IMR-90 (cell line): ENCODE results near the gene GNAO1. TPM values are rescaled to one million over a fixed set of nuclear protein-coding genes. Genes with fewer than 3 reads are reported as not detected.

Experiments
- ATAC-seq: fragments of 200-7000 bp; cut with Tn5 transposase; 2 replicates; pipeline ENCODE4 v1.9.1; 2020; ENCODE audit warnings: low read depth, mild to moderate bottlenecking, moderate library complexity
- BruUV-seq: library from RNA; stranded (reverse); fragments of 400-500 nt; replicated peaks from 2 replicates; lab custom pipeline; 2021; lab: Mats Ljungman, UMichigan
- CTCF ChIA-PET: fragments of 300-600 bp; formaldehyde crosslinking; extraction: SDS; loops from one replicate; lab custom pipeline; 2021; ENCODE audit warnings: antibody characterized with exemption; lab: Yijun Ruan, JAX
- POLR2A ChIA-PET: fragments of 300-600 bp; sonication (Branson Sonifier 250); formaldehyde crosslinking; loops from one replicate; lab custom pipeline; 2022; ENCODE audit warnings: antibody characterized with exemption; ENCODE audit not compliant: unreplicated experiment; lab: Charles Lee
- DNase-seq: peaks from one replicate; pipeline ENCODE4 v3.0.0; 2013
- H2AFZ ChIP-seq: replicated peaks from 2 replicates; pipeline ENCODE3; 2013; ENCODE audit warnings: low read length, mild to moderate bottlenecking; ENCODE audit not compliant: poor library complexity
- H2AK5ac ChIP-seq: 2 replicates; pipeline ENCODE4 v1.6.1; 2013; ENCODE audit warnings: low read depth, low read length, inconsistent platforms
- H2AK9ac ChIP-seq: replicated peaks from 2 replicates; pipeline ENCODE3; 2013; ENCODE audit warnings: mild to moderate bottlenecking, low read depth, low read length, moderate library complexity; ENCODE audit not compliant: poor library complexity
- H2BK120ac ChIP-seq: 2 replicates; pipeline ENCODE4 v1.6.1; 2013; ENCODE audit warnings: low read depth, low read length, inconsistent platforms
- H2BK15ac ChIP-seq: 3 replicates; pipeline ENCODE4 v1.6.1; 2013; ENCODE audit warnings: low read depth, low read length, inconsistent platforms
- H2BK20ac ChIP-seq: 2 replicates; pipeline ENCODE4 v1.6.1; 2013; ENCODE audit warnings: low read depth, mild to moderate bottlenecking, inconsistent platforms, low read length, moderate library complexity
- H2BK5ac ChIP-seq: 2 replicates; pipeline ENCODE4 v1.6.1; 2013; ENCODE audit warnings: mild to moderate bottlenecking, low read depth, low read length, inconsistent platforms; ENCODE audit not compliant: poor library complexity, severe bottlenecking
- H3K14ac ChIP-seq: replicated peaks from 2 replicates; pipeline ENCODE4 v1.6.1; 2013; ENCODE audit warnings: low read depth, low read length, inconsistent platforms
- H3K18ac ChIP-seq: 2 replicates; pipeline ENCODE4 v1.6.1; 2013; ENCODE audit warnings: low read depth, low read length, control low read depth
- H3K23ac ChIP-seq: 2 replicates; pipeline ENCODE4 v1.6.1; 2013; ENCODE audit warnings: low read depth, low read length, inconsistent platforms
- H3K27ac ChIP-seq: 2 replicates; pipeline ENCODE4 v1.5.1; 2013; ENCODE audit warnings: mild to moderate bottlenecking, control low read depth, low read length; ENCODE audit not compliant: insufficient read depth
- H3K27me3 ChIP-seq: 2 replicates; pipeline ENCODE4 v1.6.1; 2013; ENCODE audit warnings: low read length; ENCODE audit not compliant: control insufficient read depth, insufficient read depth
- H3K36me3 ChIP-seq: 2 replicates; pipeline ENCODE4 v1.6.1; 2013; ENCODE audit warnings: low read length, mixed read lengths; ENCODE audit not compliant: control insufficient read depth, insufficient read depth
- H3K4ac ChIP-seq: 2 replicates; pipeline ENCODE4 v1.6.1; 2013; ENCODE audit warnings: low read depth, low read length, inconsistent platforms
- H3K4me1 ChIP-seq: 2 replicates; pipeline ENCODE4 v1.6.1; 2013; ENCODE audit warnings: low read length, mixed read lengths; ENCODE audit not compliant: control insufficient read depth, insufficient read depth
- H3K4me2 ChIP-seq: 2 replicates; pipeline ENCODE4 v1.6.1; 2013; ENCODE audit warnings: low read depth, mild to moderate bottlenecking, control low read depth, low read length, moderate library complexity
- H3K4me3 ChIP-seq: 2 replicates; pipeline ENCODE4 v1.5.1; 2013; ENCODE audit warnings: low read depth, mild to moderate bottlenecking, control low read depth, low read length, moderate library complexity; ENCODE audit not compliant: insufficient read depth
- H3K56ac ChIP-seq: 2 replicates; pipeline ENCODE4 v1.6.1; 2013; ENCODE audit warnings: low read length, inconsistent platforms; ENCODE audit not compliant: insufficient read depth; ENCODE audit errors: extremely low read depth
- H3K79me1 ChIP-seq, 2 experiments: 2 replicates each; pipeline ENCODE4 v1.6.1; 2013; ENCODE audit warnings: low read length in 2 of 2, inconsistent platforms in 1 of 2, low read depth in 1 of 2
- H3K9ac ChIP-seq: 2 replicates; pipeline ENCODE4 v1.6.1; 2013; ENCODE audit warnings: low read depth, low read length, control low read depth
- H3K9me1 ChIP-seq: 2 replicates; pipeline ENCODE4 v1.6.1; 2013; ENCODE audit warnings: low read length, inconsistent platforms; ENCODE audit not compliant: insufficient read depth
- H3K9me3 ChIP-seq: 2 replicates; pipeline ENCODE4 v1.6.1; 2013; ENCODE audit warnings: low read length; ENCODE audit not compliant: control insufficient read depth, insufficient read depth
- H4K20me1 ChIP-seq: 2 replicates; pipeline ENCODE4 v1.6.1; 2013; ENCODE audit warnings: low read length, inconsistent platforms; ENCODE audit not compliant: insufficient read depth
- H4K5ac ChIP-seq: 2 replicates; pipeline ENCODE4 v1.6.1; 2013; ENCODE audit warnings: mild to moderate bottlenecking, low read depth, low read length, control low read depth
- H4K8ac ChIP-seq, 2 experiments: 2 replicates each; pipeline ENCODE4 v1.6.1; 2013; ENCODE audit warnings: low read depth in 2 of 2, low read length in 2 of 2, control low read depth in 1 of 2, inconsistent platforms in 1 of 2
- H4K91ac ChIP-seq: 2 replicates; pipeline ENCODE4 v1.6.1; 2013; ENCODE audit warnings: low read depth, low read length, inconsistent platforms; ENCODE audit not compliant: insufficient read depth
- BHLHE40 ChIP-seq: fragments of 150-350 bp; IDR thresholded peaks from 2 replicates; pipeline ENCODE4 v1.6.1; 2016; ENCODE audit warnings: mild to moderate bottlenecking, low read depth, low read length
- CEBPB ChIP-seq: IDR thresholded peaks from 2 replicates; pipeline ENCODE4 v1.6.1; 2012; ENCODE audit warnings: low read depth, low read length, improper control_type of control experiment
- CHD1 ChIP-seq: IDR thresholded peaks from 2 replicates; pipeline ENCODE4 v1.6.1; 2012; ENCODE audit warnings: low read depth, low read length, improper control_type of control experiment
- FOS ChIP-seq: fragments of 150-350 bp; IDR thresholded peaks from 2 replicates; pipeline ENCODE4 v1.6.1; 2016; ENCODE audit warnings: low read depth, low read length
- MAFK ChIP-seq: IDR thresholded peaks from 2 replicates; pipeline ENCODE4 v1.6.1; 2012; ENCODE audit warnings: low read depth, low read length, improper control_type of control experiment
- MAZ ChIP-seq: IDR thresholded peaks from 2 replicates; pipeline ENCODE4 v1.6.1; 2012; ENCODE audit warnings: low read depth, mild to moderate bottlenecking, low read length, improper control_type of control experiment, moderate library complexity, borderline replicate concordance
- RAD21 ChIP-seq: IDR thresholded peaks from 2 replicates; pipeline ENCODE4 v1.6.1; 2012; ENCODE audit warnings: low read length, improper control_type of control experiment
- SMC3 ChIP-seq: fragments of 150-350 bp; IDR thresholded peaks from 2 replicates; pipeline ENCODE4 v1.6.1; 2016; ENCODE audit warnings: low read depth, mild to moderate bottlenecking, antibody characterized with exemption, low read length, moderate library complexity
- whole genome bisulfite sequencing, 2 experiments: methylation state at CpG; one replicate each; pipeline versions ENCODE4 v1.1.5 to v1.1.7; 2013; ENCODE audit warnings: missing lambda C conversion rate in 2 of 2; ENCODE audit not compliant: insufficient read length in 1 of 2; ENCODE audit errors: extremely low coverage in 2 of 2; 5-methylcytosine and 5-hydroxymethylcytosine counted together
- dilution Hi-C: fragments of 300-500 bp; cut with HindIII; formaldehyde crosslinking; loops from one replicate; pipeline ENCODE4 v1.14.3; 2018; ENCODE audit warnings: low sequenced_read_pairs; ENCODE audit not compliant: unreplicated experiment
- in situ Hi-C: fragments of 300-500 bp; cut with MboI; formaldehyde crosslinking; loops from 3 replicates; pipeline ENCODE4 v1.14.3; 2019; ENCODE audit warnings: low sequenced_read_pairs, inconsistent platforms, mixed read lengths
- intact Hi-C: fragments of 100-400 bp; cut with micrococcal nuclease; formaldehyde crosslinking; loops from 2 replicates; pipeline ENCODE4 v1.10.0; 2022
- polyA plus RNA-seq, 3 experiments: library from polyadenylated mRNA; depleted of rRNA; stranded (reverse); fragments of >200 nt; gene quantifications; 2 replicates each; pipeline ENCODE4 v1.2.3, GENCODE V29; 2012; ENCODE audit warnings: low replicate concordance in 1 of 3
- total RNA-seq: library from RNA; depleted of rRNA; stranded (reverse); fragments of >200 nt; gene quantifications from 2 replicates; pipeline ENCODE4 v1.2.3, GENCODE V29; 2012

The GNAO1 gene
- total and polyA plus RNA-seq, 2 of the 4 experiments (the other 2 are of a cell fraction) = under 0.01 to 0.07 TPM

DNA sequence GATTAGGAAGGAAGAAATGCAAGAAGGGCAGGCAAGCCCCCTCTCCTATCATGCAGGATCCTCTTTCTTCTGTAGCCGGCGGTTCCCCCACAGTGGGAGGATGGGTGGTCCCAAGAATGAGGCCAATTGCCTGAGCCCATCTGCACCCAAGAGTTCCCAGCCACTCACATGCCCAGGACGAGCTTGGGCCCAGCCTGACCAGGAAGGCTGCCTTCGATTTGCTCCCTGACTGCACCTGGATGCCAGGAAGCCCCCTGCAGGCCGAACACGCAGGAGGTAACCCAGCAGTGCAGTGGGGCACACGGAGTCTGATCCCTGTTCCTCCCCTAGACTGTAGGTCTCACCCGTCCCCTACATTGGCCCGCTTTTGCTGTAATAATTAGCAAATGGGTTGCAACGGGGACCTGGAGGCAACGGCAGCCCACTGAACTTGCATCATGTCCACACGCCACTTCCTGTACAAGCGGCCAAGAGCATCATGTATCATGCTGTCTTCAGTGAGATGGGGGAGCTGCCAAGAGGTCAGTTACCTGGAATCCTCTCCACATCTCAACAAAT is 166.6 kb downstream of the GNAO1 start (continued):
- TF ChIP-seq RAD21 = no peak

DNA sequence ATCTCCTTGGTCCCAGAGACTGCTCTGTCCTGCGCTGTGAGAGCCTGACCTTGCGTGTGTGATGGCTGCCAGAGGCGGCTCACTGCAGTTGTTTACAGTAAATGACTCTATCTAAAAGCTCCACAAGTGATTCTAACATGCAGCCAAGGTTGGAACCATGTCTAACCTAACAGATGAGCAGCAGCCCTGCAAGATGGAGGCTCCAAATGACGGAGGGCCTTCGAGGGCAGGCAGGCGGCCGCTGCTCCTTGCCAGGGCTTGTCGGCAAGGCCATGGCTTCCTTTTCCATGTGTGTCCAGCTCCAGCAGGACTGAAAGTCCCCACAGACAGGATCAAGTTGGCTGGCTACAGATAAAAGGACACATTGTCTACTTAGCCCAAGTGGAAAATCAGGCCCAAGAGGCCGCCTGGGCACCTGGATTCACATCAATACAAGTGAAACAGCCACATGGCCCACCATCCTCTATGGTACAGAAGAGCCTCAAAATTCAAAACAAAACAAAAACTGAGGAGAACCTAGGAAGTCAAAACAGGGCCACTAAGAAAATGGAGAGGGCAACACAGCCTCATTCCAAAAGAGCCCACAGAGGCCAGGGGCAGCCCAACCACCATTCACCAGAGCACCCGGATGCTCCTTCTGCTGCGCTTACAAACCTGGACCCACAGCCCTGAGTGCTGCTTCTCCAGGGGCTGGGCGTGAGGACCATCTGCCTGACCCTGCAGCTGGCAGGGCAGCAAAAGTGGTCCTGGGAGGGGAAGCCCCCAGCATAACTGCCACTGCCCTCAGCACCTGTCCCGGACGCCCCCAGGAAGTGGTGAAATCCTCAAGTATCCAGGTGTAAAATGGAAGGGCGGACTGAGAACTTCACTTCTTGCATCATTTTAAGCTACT is 169.1 kb downstream of the GNAO1 start:
- dilution Hi-C loops (no loop called here), in situ Hi-C loops (loop anchor here (25.0 kb wide), 1 partner anchor 873 kb away; the partner anchor contains the start of gene MMP2), intact Hi-C loops (no loop called here)
- CTCF ChIA-PET = no interaction called here
- Histone ChIP-seq H4K20me1 (no peaks in the 10 kb centered on the region), H4K8ac (no peak overlapping the region), H2AFZ (no peak overlapping the region), H4K5ac (no peak overlapping the region), H3K27ac (no peak overlapping the region), H3K14ac (no peak overlapping the region), H2BK5ac (no peak overlapping the region), H3K9me3 (no peaks in the 10 kb centered on the region), H3K27me3 (no peaks in the 10 kb centered on the region), H2AK9ac (no peak overlapping the region), H2AK5ac (no peak overlapping the region), H3K56ac (no peak overlapping the region), H3K23ac (no peak overlapping the region), H4K91ac (no peak overlapping the region), H2BK20ac (no peak overlapping the region), H3K9me1 (peaks cover 12% of the 10 kb centered on the region), H3K18ac (no peak overlapping the region), H3K36me3 (peaks cover 29% of the 10 kb centered on the region), H3K9ac (no peak overlapping the region), H3K4me3 (no peak overlapping the region), H2BK15ac (no peak overlapping the region), H3K4me2 (no peak overlapping the region), H2BK120ac (no peak overlapping the region), H3K4ac (no peak overlapping the region), H3K4me1 (peaks cover 12% of the 10 kb centered on the region), H3K79me1 (peaks cover 0 to 8% of the 10 kb centered on the region in 2 experiments; a peak in 1 of 4 replicates)
- BruUV-seq = no TSS peak
- WGBS, 2 experiments = 93% methylated on average over 5 of the region's 15 CpGs; no CpG with 5 or more reads in 1 of the 2 experiments
- TF ChIP-seq MAFK = no peak
- no peak for TF ChIP-seq CHD1
- no peak for TF ChIP-seq MAZ
- TF ChIP-seq FOS = no peak
- no peak for TF ChIP-seq BHLHE40
- no peak for TF ChIP-seq CEBPB
- TF ChIP-seq SMC3 = no peak
- DNase-seq (no peak), ATAC-seq (no peak)
- POLR2A ChIA-PET = no interaction called here
